Spleen (tissue), 11 donors: Measurements from ENCODE around the gene NEUROG3. TPM values are rescaled to one million over a fixed set of nuclear protein-coding genes. Genes with fewer than 3 reads are reported as not detected.

Source experiments
- DNase-seq: peaks from one replicate; pipeline ENCODE4 v3.0.0-alpha.2; 2020
- H3K27ac ChIP-seq, 8 donors: fragments of 200-600 bp; sonication (generic) in 7 of 8; 1 replicate in 4 of 8; 2 replicates in 4 of 8; pipeline versions ENCODE4 v1.5.0 to v1.8.0; 2016 to 2021; ENCODE audit warnings: inconsistent platforms in 4 of 8, mild to moderate bottlenecking in 4 of 8, moderate library complexity in 1 of 8
- H3K27me3 ChIP-seq, 7 donors: fragments of 200-600 bp; sonication (generic) in 6 of 7; replicated peaks in 1 of 7; 1 replicate in 4 of 7; 2 replicates in 3 of 7; pipeline versions ENCODE4 v1.5.0 to v1.8.0; 2016 to 2021; ENCODE audit warnings: inconsistent platforms in 3 of 7, mild to moderate bottlenecking in 1 of 7
- H3K36me3 ChIP-seq, 6 donors: fragments of 200-600 bp; sonication (generic) in 5 of 6; 1 replicate in 4 of 6; 2 replicates in 2 of 6; pipeline versions ENCODE4 v1.5.0 to v1.8.0; 2016 to 2021; ENCODE audit warnings: inconsistent platforms in 2 of 6
- H3K4me1 ChIP-seq, 6 donors: fragments of 200-600 bp; sonication (generic) in 5 of 6; 1 replicate in 3 of 6; 2 replicates in 3 of 6; pipeline versions ENCODE4 v1.5.0 to v1.8.0; 2016 to 2021; ENCODE audit warnings: inconsistent platforms in 3 of 6
- H3K4me3 ChIP-seq, 8 donors: fragments of 200-600 bp; sonication (generic) in 7 of 8; 1 replicate in 4 of 8; 2 replicates in 4 of 8; pipeline versions ENCODE4 v1.5.0 to v1.8.0; 2016 to 2021; ENCODE audit warnings: inconsistent platforms in 4 of 8, mild to moderate bottlenecking in 4 of 8, moderate library complexity in 2 of 8
- H3K9me3 ChIP-seq, 8 donors: fragments of 200-600 bp; sonication (generic) in 7 of 8; 1 replicate in 4 of 8; 2 replicates in 4 of 8; pipeline versions ENCODE4 v1.5.0 to v1.8.0; 2016 to 2021; ENCODE audit warnings: inconsistent platforms in 4 of 8
- POLR2A ChIP-seq, 3 donors: fragments of 450-650 bp; IDR thresholded peaks; one replicate each; pipeline ENCODE4 v1.5.1; 2017; ENCODE audit warnings: antibody characterized with exemption in 3 of 3, mild to moderate bottlenecking in 1 of 3
- POLR2AphosphoS5 ChIP-seq, 3 donors: sonication (generic); formaldehyde crosslinking; IDR thresholded peaks; one replicate each; pipeline ENCODE4 v1.5.1; 2017; ENCODE audit warnings: antibody characterized with exemption in 3 of 3
- WGBS, 5 donors: extraction: QIAGEN DNeasy Blood & Tissue Kit in 3 of 5; methylation state at CpG; one replicate each; pipeline versions ENCODE4 v1.1.5 to v1.1.7; 2013 to 2018; 5-methylcytosine and 5-hydroxymethylcytosine counted together
- intact Hi-C: fragments of 100-400 bp; cut with DNase I; formaldehyde crosslinking; loops from one replicate; pipeline ENCODE4 v1.15.0; 2023; ENCODE audit warnings: low total_unique reads
- polyA plus RNA-seq, 3 donors: library from polyadenylated mRNA; stranded (reverse); fragments of 200-250 nt; gene quantifications; one replicate each; pipeline ENCODE4 v1.2.1, GENCODE V29; 2013
- total RNA-seq, 7 donors: library from RNA; depleted of rRNA in 3 of 7; stranded (reverse); fragments of >200 nt in 3 of 7; fragmentation: NEBNext Ultra II Directional in 4 of 7; extraction: Animal tissue kit (Norgen Biotek cat#: 25700) in 4 of 7; gene quantifications; one replicate each; pipeline versions ENCODE4 v1.1.0 to v1.2.1, GENCODE V29; 2016 to 2021
- TF ChIP-seq, protein P1 (sequence below), 11 experiments: fragments of 200-600 bp in 7 of 11; fragments of 450-650 bp in 4 of 11; sonication (generic) in 4 of 11; IDR thresholded peaks in 8 of 11; conservative IDR thresholded peaks in 3 of 11; 1 replicate in 7 of 11; 2 replicates in 4 of 11; pipeline versions ENCODE4 v1.4.0 to v1.8.0; 2016 to 2021; ENCODE audit warnings: antibody characterized with exemption in 11 of 11, inconsistent platforms in 4 of 11, mild to moderate bottlenecking in 1 of 11
- donor health status: healthy with polysubstance abuse.
- donor health status: DM: no; HTN: no; CAD: no; lungs with moderate emphysema.
- donor health status: DM: no; HTN: no; CAD: no.
- donor health status: Bipolar disorder and iron deficiency.
- donor health status: healthy.
- donor health status: DM: no; HTN: no; CAD: no.
- donor health status: DM: yes; HTN: yes; CAD: no.

The NEUROG3 gene
- total and polyA plus RNA-seq, 10 donors: 0.06 TPM; not detected in 8

DNA sequence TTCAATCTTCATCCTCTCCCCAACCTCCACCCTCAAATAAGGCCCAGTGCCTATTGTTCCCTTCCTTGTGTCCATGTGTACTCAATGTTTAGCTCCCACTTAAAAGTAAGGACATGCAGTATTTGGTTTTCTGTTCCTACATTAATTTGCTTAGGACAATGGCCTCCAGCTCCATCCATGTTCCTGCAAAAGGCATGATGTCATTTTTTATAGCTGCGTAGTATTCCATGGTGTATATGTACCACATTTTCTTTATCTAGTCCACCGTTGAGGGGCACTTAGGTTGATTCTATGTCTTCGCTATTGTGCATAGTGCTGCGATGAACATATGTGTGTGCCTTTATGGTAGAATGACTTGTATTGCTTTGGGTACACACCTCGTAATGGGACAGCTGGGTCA is 7.2 kb upstream of the NEUROG3 start:
- Histone ChIP-seq H3K4me1 (no peaks in the 10 kb centered on the region), H3K9me3 (no peaks in the 10 kb centered on the region), H3K27ac (no peak overlapping the region), H3K27me3 (peaks cover 0 to 66% (median 45%) of the 10 kb centered on the region in 7 donors), H3K36me3 (no peaks in the 10 kb centered on the region), H3K4me3 (no peak overlapping the region)
- WGBS, 5 donors: 67 to 83% (median 72%) methylated on average over 5 of the region's 5 CpGs
- intact Hi-C loops: no loop called here
- DNase-seq: no peak
- no peak for TF ChIP-seq POLR2A (IDR thresholded peaks at IDR 0.05)
- TF ChIP-seq POLR2AphosphoS5 (IDR thresholded peaks at IDR 0.05): no peak
- TF ChIP-seq, protein P1, sequence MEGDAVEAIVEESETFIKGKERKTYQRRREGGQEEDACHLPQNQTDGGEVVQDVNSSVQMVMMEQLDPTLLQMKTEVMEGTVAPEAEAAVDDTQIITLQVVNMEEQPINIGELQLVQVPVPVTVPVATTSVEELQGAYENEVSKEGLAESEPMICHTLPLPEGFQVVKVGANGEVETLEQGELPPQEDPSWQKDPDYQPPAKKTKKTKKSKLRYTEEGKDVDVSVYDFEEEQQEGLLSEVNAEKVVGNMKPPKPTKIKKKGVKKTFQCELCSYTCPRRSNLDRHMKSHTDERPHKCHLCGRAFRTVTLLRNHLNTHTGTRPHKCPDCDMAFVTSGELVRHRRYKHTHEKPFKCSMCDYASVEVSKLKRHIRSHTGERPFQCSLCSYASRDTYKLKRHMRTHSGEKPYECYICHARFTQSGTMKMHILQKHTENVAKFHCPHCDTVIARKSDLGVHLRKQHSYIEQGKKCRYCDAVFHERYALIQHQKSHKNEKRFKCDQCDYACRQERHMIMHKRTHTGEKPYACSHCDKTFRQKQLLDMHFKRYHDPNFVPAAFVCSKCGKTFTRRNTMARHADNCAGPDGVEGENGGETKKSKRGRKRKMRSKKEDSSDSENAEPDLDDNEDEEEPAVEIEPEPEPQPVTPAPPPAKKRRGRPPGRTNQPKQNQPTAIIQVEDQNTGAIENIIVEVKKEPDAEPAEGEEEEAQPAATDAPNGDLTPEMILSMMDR (IDR thresholded peaks at IDR 0.05 in 8 of 11, conservative IDR thresholded peaks at IDR 0.05 in 3 of 11): no peak

DNA sequence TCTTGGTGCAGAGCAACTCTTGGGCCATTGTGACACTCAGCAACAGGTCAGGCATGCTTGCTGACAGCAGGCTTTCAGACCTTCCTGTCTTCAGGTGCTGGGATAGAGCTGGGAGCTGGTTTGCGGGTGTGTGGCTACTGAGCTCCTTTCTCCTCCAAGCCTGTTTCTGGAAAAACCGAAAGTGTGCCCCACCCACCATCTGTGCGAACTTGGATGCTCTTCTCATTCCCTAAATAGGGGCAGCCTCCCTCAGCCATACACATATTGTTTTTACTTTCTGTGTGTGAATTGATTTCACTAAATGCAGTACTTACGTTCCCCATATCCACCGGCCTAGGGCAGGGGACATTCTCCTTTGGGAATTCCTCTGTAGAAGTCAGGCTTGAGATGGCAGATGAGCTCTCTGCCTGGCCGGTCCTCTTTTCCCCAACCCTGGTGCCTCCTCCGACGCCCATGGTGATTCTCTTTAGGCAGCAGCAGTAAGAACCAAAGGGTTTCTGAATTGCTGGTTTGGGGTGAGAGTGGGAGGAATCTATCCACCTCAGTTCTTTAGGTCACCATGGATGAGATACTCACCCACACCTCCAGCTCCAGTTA is 6.3 kb upstream of the NEUROG3 start:
- no peak overlapping the region for H3K4me3 ChIP-seq
- TF ChIP-seq POLR2AphosphoS5 (IDR thresholded peaks at IDR 0.05) (no peak), POLR2A (IDR thresholded peaks at IDR 0.05) (no peak)
- TF ChIP-seq, protein P1 (IDR thresholded peaks at IDR 0.05 in 8 of 11, conservative IDR thresholded peaks at IDR 0.05 in 3 of 11): no peak
- H3K36me3 ChIP-seq: no peaks in the 10 kb centered on the region
- H3K27ac ChIP-seq: no peak overlapping the region
- intact Hi-C loops: no loop called here
- no peak for DNase-seq
- WGBS, 5 donors: 11 to 23% (median 15%) methylated on average over 8 of the region's 8 CpGs
- H3K9me3 ChIP-seq: no peaks in the 10 kb centered on the region
- peaks cover 0 to 73% (median 54%) of the 10 kb centered on the region in 7 donors for H3K27me3 ChIP-seq
- H3K4me1 ChIP-seq: peaks cover 0 to 7% (median 3%) of the 10 kb centered on the region in 6 donors

DNA sequence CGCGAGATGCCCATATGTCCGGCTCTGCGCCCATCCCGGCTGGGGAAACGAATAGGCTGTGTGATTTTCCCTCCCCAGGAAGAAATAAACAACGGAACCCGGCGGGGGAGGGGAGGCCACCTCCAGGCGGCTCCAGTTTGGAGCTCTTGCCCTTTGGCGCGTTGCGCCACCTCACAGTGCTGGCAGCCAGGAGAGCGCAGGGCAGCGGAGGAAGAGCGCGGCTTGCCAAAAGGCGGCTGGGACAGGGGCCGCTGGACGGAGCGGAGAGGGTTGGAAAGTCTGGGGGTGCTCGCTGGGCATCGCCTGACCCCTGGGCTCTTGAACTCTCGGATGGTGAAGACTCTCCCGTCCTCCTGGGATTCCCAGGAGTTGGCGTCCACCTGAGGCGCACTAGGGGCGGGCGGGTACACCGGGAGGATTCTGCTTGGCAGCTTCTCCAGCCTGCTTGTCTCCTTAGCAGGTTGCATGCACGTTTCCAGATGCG is 5.3 kb upstream of the NEUROG3 start:
- Histone ChIP-seq H3K36me3 (no peaks in the 10 kb centered on the region), H3K27me3 (peaks cover 0 to 83% (median 64%) of the 10 kb centered on the region in 7 donors), H3K4me1 (peaks cover 8 to 17% (median 13%) of the 10 kb centered on the region in 6 donors), H3K4me3 (no peak overlapping the region), H3K27ac (no peak overlapping the region), H3K9me3 (no peaks in the 10 kb centered on the region)
- TF ChIP-seq, protein P1 (IDR thresholded peaks at IDR 0.05 in 8 of 11, conservative IDR thresholded peaks at IDR 0.05 in 3 of 11): no peak
- TF ChIP-seq POLR2A (IDR thresholded peaks at IDR 0.05) (no peak), POLR2AphosphoS5 (IDR thresholded peaks at IDR 0.05) (no peak)
- no peak for DNase-seq
- intact Hi-C loops: no loop called here
- 8 to 18% (median 9%) methylated on average over 26 to 32 of the region's 32 CpGs for WGBS, 5 donors

DNA sequence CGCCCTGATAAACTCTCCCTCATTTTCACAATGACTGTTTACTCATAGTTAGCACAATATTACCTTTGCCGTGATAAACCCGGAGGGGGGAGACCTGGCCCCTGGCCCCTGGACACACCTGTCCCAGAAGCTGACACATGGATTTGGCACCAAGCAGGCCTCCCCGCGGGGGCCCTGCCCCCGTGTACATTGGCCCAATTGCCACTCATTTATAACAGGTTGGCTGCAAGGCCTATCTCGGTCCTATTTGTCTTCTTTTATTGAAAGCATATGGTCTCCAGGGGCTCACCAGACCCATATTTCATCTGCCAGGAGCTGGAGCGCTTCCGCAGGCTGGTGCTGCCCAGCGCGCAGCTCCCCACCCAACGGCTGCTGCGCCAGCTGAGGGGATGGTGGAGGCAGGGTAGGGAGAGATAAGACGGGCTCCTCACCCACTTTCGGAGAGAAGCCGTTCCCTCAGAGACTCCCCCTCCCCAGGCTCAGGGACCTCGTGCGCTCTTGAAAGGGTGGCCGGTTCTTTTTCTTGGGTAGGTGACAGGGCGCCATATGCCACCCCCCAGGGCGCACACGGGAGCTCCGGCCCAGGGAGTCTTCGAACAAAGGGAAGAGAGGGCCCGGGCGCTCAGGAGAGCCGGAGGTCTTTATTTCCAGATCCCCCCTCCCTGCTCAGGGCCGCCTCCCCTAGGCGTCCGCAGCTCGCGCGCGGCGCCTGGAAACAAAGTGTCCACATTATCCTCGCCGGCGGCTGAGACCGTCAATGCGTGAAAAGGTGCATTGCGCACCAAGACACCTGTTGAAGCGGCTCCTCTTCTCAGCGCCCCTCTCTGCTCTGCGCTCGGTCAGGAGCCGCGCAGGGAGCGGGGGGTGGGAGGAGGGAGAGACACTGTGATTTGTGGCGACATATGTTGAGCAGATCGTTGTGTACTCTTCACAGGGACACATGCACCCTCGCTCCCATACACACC is 4.3 kb upstream of the NEUROG3 start:
- TF ChIP-seq POLR2A (IDR thresholded peaks at IDR 0.05): no peak
- TF ChIP-seq POLR2AphosphoS5 (IDR thresholded peaks at IDR 0.05): no peak
- TF ChIP-seq, protein P1 (IDR thresholded peaks at IDR 0.05 in 8 of 11, conservative IDR thresholded peaks at IDR 0.05 in 3 of 11): no peak
- Histone ChIP-seq H3K9me3 (no peaks in the 10 kb centered on the region), H3K27me3 (peaks cover 0 to 93% (median 74%) of the 10 kb centered on the region in 7 donors), H3K36me3 (no peaks in the 10 kb centered on the region), H3K4me1 (peaks cover 17 to 27% (median 23%) of the 10 kb centered on the region in 6 donors), H3K4me3 (no peak overlapping the region), H3K27ac (no peak overlapping the region)
- DNase-seq: no peak
- intact Hi-C loops: no loop called here
- WGBS, 5 donors: 2 to 4% (median 3%) methylated on average over 41 to 51 of the region's 51 CpGs
